NCI-H345 treated with DMSO at 0.1 percent for 48 hours (cell line): ENCODE measurements around the gene PKD2.
"Not testable (repeated sequence)": the region's sequence is repeated elsewhere in the genome, so short reads cannot be mapped to it uniquely, and the experiment has no call there.

Experiments used
- DNase-seq: peaks from one replicate; lab custom pipeline; 2025; ENCODE audit not compliant: unreplicated experiment; lab: John Stamatoyannopoulos, UW

PKD2 gene

GRCh38 chr4:88109123-88109881, 101.9 kb downstream of the PKD2 start:
- DNase-seq = no peak

- no peak for DNase-seq
Measured at GRCh38 chr4:88110826-88111225, 103.4 kb downstream of the PKD2 start.

- DNase-seq = no peak
Measured at GRCh38 chr4:88112856-88113255, 105.4 kb downstream of the PKD2 start.

GRCh38 chr4:88115587-88115986, 108.2 kb downstream of the PKD2 start:
- DNase-seq = no peak

- DNase-seq = no peak
Measured at GRCh38 chr4:88119943-88120342, 112.5 kb downstream of the PKD2 start.

GRCh38 chr4:88122260-88122659, 114.8 kb downstream of the PKD2 start:
- not testable (repeated sequence) for DNase-seq
